ENCODE data around the gene CASZ1.

GRCh38 chr1:10819198-10819901, 22.9 kb upstream of the CASZ1 start:
- TF ChIP-seq CTCF (IDR thresholded peaks at IDR 0.05) (no peak), EZH2 (IDR thresholded peaks at IDR 0.05) (no peak), EZH2phosphoT487 (IDR thresholded peaks at IDR 0.05) (no peak)

Data from neural progenitor cell (in vitro differentiated cells).